K562 (cell line): ENCODE data around the gene ROBO1. TPM values are rescaled to one million over a fixed set of nuclear protein-coding genes. Genes with fewer than 3 reads are reported as not detected.

Source experiments
- ATAC-seq: fragments of 200-7000 bp; cut with Tn5 transposase; 3 replicates; pipeline ENCODE4 v1.9.1; 2020; ENCODE audit warnings: moderate library complexity
- BruUV-seq: library from RNA; stranded (reverse); fragments of 400-500 nt; replicated peaks from 2 replicates; lab custom pipeline; 2021; lab: Mats Ljungman, UMichigan
- CTCF ChIA-PET: fragments of 300-600 bp; formaldehyde crosslinking; extraction: SDS; loops from one replicate; lab custom pipeline; 2021; ENCODE audit warnings: low intra/inter-chr PET ratio; lab: Yijun Ruan, JAX
- POLR2A ChIA-PET: fragments of 300-600, 350-650 bp; sonication (Branson Sonifier 250); formaldehyde crosslinking; extraction: SDS; loops from one replicate; lab custom pipeline; 2021; ENCODE audit warnings: antibody characterized with exemption, inconsistent platforms; lab: Yijun Ruan, JAX
- DNase-seq, 4 experiments: peaks; one replicate each; pipeline versions ENCODE4 v3.0.0 to v3.0.0-alpha.2; 2011 to 2018; ENCODE audit warnings: low spot score in 3 of 4, mixed read lengths in 3 of 4; ENCODE audit errors: extremely low read depth in 1 of 4
- FAIRE-seq: peaks from 2 replicates; lab custom pipeline; 2011; peaks lifted over from hg19 to GRCh38; lab: Jason Lieb, UNC
- H2AFZ ChIP-seq: 2 replicates; pipeline ENCODE4 v1.6.0; 2011; ENCODE audit warnings: low read depth, low read length, control low read depth, inconsistent platforms
- H3K27ac ChIP-seq: fragments of 200-600 bp; 3 replicates; pipeline ENCODE4 v1.8.0; 2011; ENCODE audit warnings: low read depth, mild to moderate bottlenecking, control low read depth, inconsistent platforms, low read length, moderate library complexity, mixed read lengths; ENCODE audit errors: extremely low read depth
- H3K27me3 ChIP-seq, 2 experiments: fragments of 300-600 bp in 1 of 2; 2 replicates in 1 of 2; 3 replicates in 1 of 2; pipeline versions ENCODE4 v1.6.0 to v1.8.0; 2011; ENCODE audit warnings: inconsistent platforms in 2 of 2, low read length in 2 of 2, mild to moderate bottlenecking in 1 of 2, mixed read lengths in 1 of 2, moderate library complexity in 1 of 2; ENCODE audit not compliant: control insufficient read depth in 2 of 2, insufficient read depth in 2 of 2
- H3K36me3 ChIP-seq: fragments of 300-600 bp; 3 replicates; pipeline ENCODE4 v1.8.0; 2011; ENCODE audit warnings: mild to moderate bottlenecking, low read length, inconsistent platforms; ENCODE audit not compliant: control insufficient read depth, insufficient read depth
- H3K4me1 ChIP-seq, 2 experiments: fragments of 200-600 bp in 1 of 2; replicated peaks in 1 of 2; 2 replicates in 1 of 2; 3 replicates in 1 of 2; pipeline versions ENCODE4 v1.5.1 to v1.8.0; 2011; ENCODE audit warnings: inconsistent platforms in 2 of 2, low read length in 2 of 2, mild to moderate bottlenecking in 1 of 2, mixed read lengths in 1 of 2, moderate library complexity in 1 of 2; ENCODE audit not compliant: control insufficient read depth in 2 of 2, insufficient read depth in 2 of 2
- H3K4me2 ChIP-seq: 2 replicates; pipeline ENCODE4 v1.6.1; 2011; ENCODE audit warnings: low read length, control low read depth, inconsistent platforms, mixed read lengths; ENCODE audit not compliant: insufficient read depth
- H3K4me3 ChIP-seq: fragments of 200-600 bp; sonication (generic), shearing (Covaris generic); 2 replicates; pipeline ENCODE4 v1.5.1; 2016; ENCODE audit warnings: control low read depth, inconsistent platforms
- H3K79me2 ChIP-seq: fragments of 200-600 bp; 3 replicates; pipeline ENCODE4 v1.8.0; 2011; ENCODE audit warnings: low read length, inconsistent platforms; ENCODE audit not compliant: control insufficient read depth, insufficient read depth
- H3K9ac ChIP-seq, 2 experiments: 2 replicates each; pipeline versions ENCODE4 v1.6.0 to v1.6.1; 2011; ENCODE audit warnings: low read depth in 2 of 2, low read length in 2 of 2, control low read depth in 1 of 2, inconsistent platforms in 1 of 2, mild to moderate bottlenecking in 1 of 2, mixed read lengths in 1 of 2; ENCODE audit not compliant: insufficient read depth in 1 of 2
- H3K9me1 ChIP-seq: one replicate; pipeline ENCODE4 v1.6.0; 2011; ENCODE audit warnings: inconsistent platforms, mild to moderate bottlenecking, low read length, moderate library complexity; ENCODE audit not compliant: control insufficient read depth, insufficient read depth
- H3K9me3 ChIP-seq: replicated peaks from 2 replicates; pipeline ENCODE4 v1.5.1; 2011; ENCODE audit warnings: low read depth, low read length, inconsistent platforms; ENCODE audit not compliant: control insufficient read depth, insufficient read depth
- H4K20me1 ChIP-seq: replicated peaks from 2 replicates; pipeline ENCODE4 v1.6.1; 2011; ENCODE audit warnings: low read length, inconsistent platforms, mixed read lengths; ENCODE audit not compliant: control insufficient read depth, insufficient read depth
- KDM2B ChIP-seq: fragments of 250-450 bp; sonication (Bioruptor Pico); IDR thresholded peaks from 2 replicates; pipeline ENCODE4 v1.8.0; 2021; ENCODE audit warnings: mild to moderate bottlenecking, moderate library complexity
- KDM5B ChIP-seq: fragments of 200-600 bp; sonication (generic); IDR thresholded peaks from 2 replicates; pipeline ENCODE4 v1.6.1; 2012; ENCODE audit warnings: low read depth, mild to moderate bottlenecking, moderate library complexity, low read length, control low read depth, inconsistent platforms; ENCODE audit not compliant: insufficient replicate concordance
- POLR2AphosphoS2 ChIP-seq: IDR thresholded peaks from 2 replicates; pipeline ENCODE4 v1.6.1; 2012; ENCODE audit warnings: low read length, improper control_type of control experiment
- SMARCA5 ChIP-seq: fragments of 450-650 bp; IDR thresholded peaks from 2 replicates; pipeline ENCODE4 v1.6.1; 2016
- SNRNP70 ChIP-seq: fragments of 200-400 bp; formaldehyde crosslinking; optimal IDR thresholded peaks from 2 replicates; pipeline ENCODE3; 2017; ENCODE audit warnings: low read depth, low read length
- TAF1 ChIP-seq: IDR thresholded peaks from 2 replicates; pipeline ENCODE4 v1.6.1; 2011; ENCODE audit warnings: mild to moderate bottlenecking, low read length, moderate library complexity; ENCODE audit not compliant: insufficient read depth, control insufficient read depth, severe bottlenecking; ENCODE audit errors: extremely low read depth
- TCF3 ChIP-seq: sonication (generic); formaldehyde crosslinking; IDR thresholded peaks from 2 replicates; pipeline ENCODE4 v1.4.0; 2020; ENCODE audit warnings: mild to moderate bottlenecking, missing genetic modification reagents
- TCF7 ChIP-seq: sonication (generic); IDR thresholded peaks from 2 replicates; pipeline ENCODE4 v1.6.1; 2016; ENCODE audit warnings: antibody characterized with exemption, borderline replicate concordance
- ZBTB17 ChIP-seq: fragments of 450-650 bp; formaldehyde crosslinking; IDR thresholded peaks from 2 replicates; pipeline ENCODE4 v1.4.0; 2020; ENCODE audit warnings: mild to moderate bottlenecking
- ZC3H8 ChIP-seq: fragments of 450-650 bp; IDR thresholded peaks from 2 replicates; pipeline ENCODE4 v1.6.1; 2017
- ZKSCAN8 ChIP-seq: fragments of 200-800 bp; sonication (Bioruptor generic); IDR thresholded peaks from 2 replicates; pipeline ENCODE4 v1.6.1; 2016; ENCODE audit warnings: missing genetic modification characterization, missing compliant biosample characterization
- ZNF24 ChIP-seq: fragments of 450-650 bp; IDR thresholded peaks from 2 replicates; pipeline ENCODE4 v1.6.1; 2016
- ZNF436 ChIP-seq: fragments of 250-450, 450-650 bp; sonication (Bioruptor Pico); formaldehyde crosslinking; IDR thresholded peaks from 2 replicates; pipeline ENCODE4 v1.7.0; 2020; ENCODE audit warnings: mild to moderate bottlenecking
- ZNF668 ChIP-seq: fragments of 250-450 bp; sonication (Bioruptor Pico); IDR thresholded peaks from 2 replicates; pipeline ENCODE4 v1.8.0; 2022; ENCODE audit warnings: mild to moderate bottlenecking, inconsistent platforms
- ZNF766 ChIP-seq: fragments of 200-800 bp; sonication (Bioruptor generic); conservative IDR thresholded peaks from 2 replicates; pipeline ENCODE4 v1.6.1; 2016; ENCODE audit warnings: missing genetic modification characterization, missing compliant biosample characterization
- ZNF79 ChIP-seq: fragments of 250-450 bp; sonication (Bioruptor Pico); IDR thresholded peaks from 2 replicates; pipeline ENCODE4 v1.4.0; 2020; ENCODE audit warnings: low read depth, mild to moderate bottlenecking, moderate library complexity
- WGBS: fragments of 100-300 bp; shearing (Covaris generic); methylation state at CpG from one replicate; pipeline ENCODE4 v1.1.6; 2016; ENCODE audit warnings: low coverage, mixed read lengths; ENCODE audit not compliant: insufficient coverage; ENCODE audit errors: missing lambda C conversion rate; 5-methylcytosine and 5-hydroxymethylcytosine counted together
- in situ Hi-C: fragments of 300-500 bp; cut with MboI; formaldehyde crosslinking; loops from 4 replicates; pipeline ENCODE4 v1.15.0; 2018; ENCODE audit warnings: inconsistent platforms, mixed read lengths
- intact Hi-C: fragments of 100-400 bp; cut with micrococcal nuclease; formaldehyde crosslinking; loops from 2 replicates; pipeline ENCODE4 v1.14.2; 2022
- polyA plus RNA-seq, 8 experiments: library from polyadenylated mRNA; depleted of rRNA in 4 of 8; stranded (reverse) in 5 of 8; unstranded in 3 of 8; fragments of >200 nt; fragmentation: Nextera tagmentation in 2 of 8; fragmentation: Illumina TruSeq in 1 of 8; extraction: Ambion mirVana in 2 of 8; extraction: Trizol in 1 of 8; gene quantifications; 2 replicates each; pipeline versions ENCODE4 v1.2.1 to v1.2.3, GENCODE V29; 2011 to 2014; ENCODE audit warnings: inconsistent platforms in 1 of 8, missing spikeins in 1 of 8
- total RNA-seq, 7 experiments: library from RNA; depleted of rRNA in 6 of 7; stranded (reverse); fragments of >200 nt in 6 of 7; fragmentation: Illumina TruSeq in 2 of 7; extraction: Trizol in 2 of 7; gene quantifications; 2 replicates each; pipeline versions ENCODE4 v1.2.1 to v1.2.3, GENCODE V29; 2011 to 2021; ENCODE audit warnings: low replicate concordance in 1 of 7
- TF ChIP-seq, protein P1 (sequence below): fragments of 450-650 bp; IDR thresholded peaks from 2 replicates; pipeline ENCODE4 v1.6.1; 2016
- TF ChIP-seq, protein P2 (sequence below): fragments of 450-650 bp; IDR thresholded peaks from 2 replicates; pipeline ENCODE4 v1.6.1; 2018; ENCODE audit warnings: mild to moderate bottlenecking, low read depth; ENCODE audit not compliant: partially characterized antibody
- TF ChIP-seq, protein P3 (sequence below): fragments of 250-450 bp; sonication (Bioruptor Pico); IDR thresholded peaks from 2 replicates; pipeline ENCODE4 v1.4.0; 2020; ENCODE audit warnings: mild to moderate bottlenecking

ROBO1 gene
- total and polyA plus RNA-seq, 9 of the 15 experiments (the other 6 are each of a cell fraction or from before 2014, with no cell fraction given), result 0.01 to 0.53 (median 0.17) TPM; not detected in 5

GRCh38 chr3:79306934-79307570 lies 460.7 kb downstream of the ROBO1 start:
- ChIA-PET POLR2A (no interaction called here), CTCF (no interaction called here)
- Histone ChIP-seq H3K4me1 (no peaks in the 10 kb centered on the region), H3K4me3 (no peak overlapping the region), H2AFZ (no peak overlapping the region), H3K79me2 (no peaks in the 10 kb centered on the region), H3K9me1 (no peaks in the 10 kb centered on the region), H3K9ac (no peak overlapping the region), H3K4me2 (no peak overlapping the region), H3K27me3 (no peaks in the 10 kb centered on the region), H3K27ac (no peak overlapping the region), H3K9me3 (no peaks in the 10 kb centered on the region), H3K36me3 (no peaks in the 10 kb centered on the region), H4K20me1 (no peaks in the 10 kb centered on the region)
- FAIRE-seq (no peak), DNase-seq (no peak), ATAC-seq (no peak)
- intact Hi-C loops, result no loop called here
- in situ Hi-C loops, result no loop called here
- no CpG with 5 or more reads among the region's 1 CpG for WGBS
- no peak for TF ChIP-seq ZNF668 (CRISPR knock-in tag)
- no peak for TF ChIP-seq ZNF436
- TF ChIP-seq KDM2B (CRISPR knock-in tag), result no peak
- no peak for TF ChIP-seq ZC3H8
- TF ChIP-seq ZNF79 (CRISPR knock-in tag), result no peak
- TF ChIP-seq, protein P1, sequence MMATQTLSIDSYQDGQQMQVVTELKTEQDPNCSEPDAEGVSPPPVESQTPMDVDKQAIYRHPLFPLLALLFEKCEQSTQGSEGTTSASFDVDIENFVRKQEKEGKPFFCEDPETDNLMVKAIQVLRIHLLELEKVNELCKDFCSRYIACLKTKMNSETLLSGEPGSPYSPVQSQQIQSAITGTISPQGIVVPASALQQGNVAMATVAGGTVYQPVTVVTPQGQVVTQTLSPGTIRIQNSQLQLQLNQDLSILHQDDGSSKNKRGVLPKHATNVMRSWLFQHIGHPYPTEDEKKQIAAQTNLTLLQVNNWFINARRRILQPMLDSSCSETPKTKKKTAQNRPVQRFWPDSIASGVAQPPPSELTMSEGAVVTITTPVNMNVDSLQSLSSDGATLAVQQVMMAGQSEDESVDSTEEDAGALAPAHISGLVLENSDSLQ, result no peak
- TF ChIP-seq KDM5B, result no peak
- no peak for TF ChIP-seq TAF1
- TF ChIP-seq ZNF766 (CRISPR knock-in tag), result no peak
- TF ChIP-seq, protein P2, sequence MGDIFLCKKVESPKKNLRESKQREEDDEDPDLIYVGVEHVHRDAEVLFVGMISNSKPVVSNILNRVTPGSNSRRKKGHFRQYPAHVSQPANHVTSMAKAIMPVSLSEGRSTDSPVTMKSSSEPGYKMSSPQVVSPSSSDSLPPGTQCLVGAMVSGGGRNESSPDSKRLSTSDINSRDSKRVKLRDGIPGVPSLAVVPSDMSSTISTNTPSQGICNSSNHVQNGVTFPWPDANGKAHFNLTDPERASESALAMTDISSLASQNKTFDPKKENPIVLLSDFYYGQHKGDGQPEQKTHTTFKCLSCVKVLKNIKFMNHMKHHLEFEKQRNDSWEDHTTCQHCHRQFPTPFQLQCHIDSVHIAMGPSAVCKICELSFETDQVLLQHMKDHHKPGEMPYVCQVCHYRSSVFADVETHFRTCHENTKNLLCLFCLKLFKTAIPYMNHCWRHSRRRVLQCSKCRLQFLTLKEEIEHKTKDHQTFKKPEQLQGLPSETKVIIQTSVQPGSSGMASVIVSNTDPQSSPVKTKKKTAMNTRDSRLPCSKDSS, result no peak
- no peak for TF ChIP-seq ZKSCAN8 (CRISPR knock-in tag)
- TF ChIP-seq, protein P3, sequence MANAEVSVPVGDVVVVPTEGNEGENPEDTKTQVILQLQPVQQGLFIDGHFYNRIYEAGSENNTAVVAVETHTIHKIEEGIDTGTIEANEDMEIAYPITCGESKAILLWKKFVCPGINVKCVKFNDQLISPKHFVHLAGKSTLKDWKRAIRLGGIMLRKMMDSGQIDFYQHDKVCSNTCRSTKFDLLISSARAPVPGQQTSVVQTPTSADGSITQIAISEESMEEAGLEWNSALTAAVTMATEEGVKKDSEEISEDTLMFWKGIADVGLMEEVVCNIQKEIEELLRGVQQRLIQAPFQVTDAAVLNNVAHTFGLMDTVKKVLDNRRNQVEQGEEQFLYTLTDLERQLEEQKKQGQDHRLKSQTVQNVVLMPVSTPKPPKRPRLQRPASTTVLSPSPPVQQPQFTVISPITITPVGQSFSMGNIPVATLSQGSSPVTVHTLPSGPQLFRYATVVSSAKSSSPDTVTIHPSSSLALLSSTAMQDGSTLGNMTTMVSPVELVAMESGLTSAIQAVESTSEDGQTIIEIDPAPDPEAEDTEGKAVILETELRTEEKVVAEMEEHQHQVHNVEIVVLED (CRISPR knock-in tag), result no peak
- no peak for TF ChIP-seq ZNF24
- TF ChIP-seq TCF7, result no peak
- no peak for TF ChIP-seq TCF3
- no peak for TF ChIP-seq SNRNP70
- TF ChIP-seq POLR2AphosphoS2, result no peak
- TF ChIP-seq ZBTB17 (CRISPR knock-in tag), result no peak
- no peak for TF ChIP-seq SMARCA5
- BruUV-seq, result no TSS peak
